Muscle layer of colon (tissue), 2 donors: ENCODE data around the gene CDKAL1.
"Not testable (repeated sequence)": the region's sequence is repeated elsewhere in the genome, so short reads cannot be mapped to it uniquely, and the experiment has no call there.

Experiments
- H3K27ac ChIP-seq: one replicate; pipeline ENCODE4 v1.7.0; 2013; ENCODE audit warnings: low read depth, mild to moderate bottlenecking, low read length, moderate library complexity
- H3K27me3 ChIP-seq, 2 donors: one replicate each; pipeline ENCODE4 v1.7.0; 2013; ENCODE audit warnings: low read length in 2 of 2, mild to moderate bottlenecking in 2 of 2; ENCODE audit not compliant: insufficient read depth in 2 of 2, control insufficient read depth in 1 of 2
- H3K36me3 ChIP-seq: one replicate; pipeline ENCODE4 v1.7.0; 2013; ENCODE audit warnings: mild to moderate bottlenecking, low read length; ENCODE audit not compliant: insufficient read depth
- H3K4me1 ChIP-seq: one replicate; pipeline ENCODE4 v1.7.0; 2013; ENCODE audit warnings: mild to moderate bottlenecking, low read length; ENCODE audit not compliant: insufficient read depth
- H3K4me3 ChIP-seq, 2 donors: one replicate each; pipeline ENCODE4 v1.7.0; 2013; ENCODE audit warnings: low read length in 2 of 2, low read depth in 1 of 2, mild to moderate bottlenecking in 1 of 2, moderate library complexity in 1 of 2
- H3K9ac ChIP-seq: one replicate; pipeline ENCODE4 v1.7.0; 2013; ENCODE audit warnings: low read length
- H3K9me3 ChIP-seq: one replicate; pipeline ENCODE4 v1.7.0; 2013; ENCODE audit warnings: mild to moderate bottlenecking, low read length
- donor health status: abdominal sarcoma.
- donor health status: Adenocarcinoma of cecum.

CDKAL1 gene

DNA sequence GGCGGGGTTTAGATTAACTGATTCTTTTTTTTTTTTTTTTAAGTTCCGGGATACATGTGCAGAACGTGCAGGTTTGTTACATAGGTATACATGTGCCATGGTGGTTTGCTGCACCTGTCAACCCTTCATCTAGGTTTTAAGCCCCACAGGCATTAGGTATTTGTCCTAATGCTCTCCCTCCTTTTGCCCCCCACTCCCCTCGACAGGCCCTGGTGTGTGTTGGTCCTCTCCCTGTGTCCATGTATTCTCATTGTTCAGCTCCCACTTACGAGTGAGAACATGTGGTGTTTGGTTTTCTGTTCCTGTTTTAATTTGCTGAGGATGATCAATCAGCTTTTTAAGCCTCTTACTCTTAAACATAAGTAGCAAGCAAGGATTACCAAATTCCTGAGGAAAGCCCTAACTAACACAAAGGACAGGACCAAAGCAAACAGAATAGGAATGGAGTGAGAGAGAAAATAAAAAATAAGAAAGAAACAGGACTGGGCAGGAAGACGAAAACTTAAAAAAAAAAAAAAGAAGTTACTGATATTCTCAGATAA lies 558.0 kb downstream of the CDKAL1 start:
- not testable (repeated sequence) for H3K27ac ChIP-seq, H3K27me3 ChIP-seq, H3K36me3 ChIP-seq, H3K9me3 ChIP-seq, H3K9ac ChIP-seq, H3K4me3 ChIP-seq, H3K4me1 ChIP-seq

DNA sequence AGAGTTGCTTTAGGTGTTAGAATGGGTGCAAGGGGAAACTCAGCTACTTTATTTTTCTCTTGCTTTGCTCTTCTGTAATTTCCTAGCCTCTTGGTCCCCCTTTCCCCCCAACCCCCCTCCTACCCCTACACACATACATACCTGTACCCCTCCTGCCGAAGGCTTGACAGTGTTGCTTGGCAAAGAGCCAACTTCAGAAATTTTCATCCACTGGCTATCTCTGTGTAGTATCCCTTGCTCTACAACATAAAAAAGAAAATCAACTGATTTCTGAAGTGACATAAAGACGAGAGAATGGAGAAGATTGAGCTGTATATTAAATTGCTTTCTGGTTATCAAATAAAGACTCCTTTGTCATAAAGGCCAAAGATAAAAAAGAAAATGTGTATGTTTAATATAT lies 561.2 kb downstream of the CDKAL1 start:
- Histone ChIP-seq H3K4me3 (no peak overlapping the region), H3K36me3 (no peaks in the 10 kb centered on the region), H3K9me3 (no peaks in the 10 kb centered on the region), H3K27me3 (no peaks in the 10 kb centered on the region), H3K4me1 (no peaks in the 10 kb centered on the region), H3K27ac (no peak overlapping the region), H3K9ac (no peak overlapping the region)

DNA sequence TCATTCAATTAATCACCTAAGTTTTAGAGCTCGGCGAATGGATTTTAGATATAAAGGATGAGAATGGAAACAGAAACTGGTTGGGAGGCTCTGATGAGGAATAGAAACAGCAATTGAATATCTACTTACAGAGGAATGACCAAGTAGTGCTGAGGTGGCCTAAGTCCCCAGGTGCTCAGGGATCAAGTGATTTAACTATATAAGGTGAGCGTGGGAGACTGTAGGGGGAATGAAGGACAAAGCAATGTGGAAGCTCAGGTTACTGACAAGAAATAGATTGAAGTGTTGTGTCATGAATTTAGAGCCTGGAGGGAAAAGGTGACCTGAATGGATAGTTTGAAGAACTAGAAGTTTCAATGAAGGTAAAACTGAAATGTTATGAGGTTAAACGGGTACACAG lies 563.9 kb downstream of the CDKAL1 start:
- no peak overlapping the region for H3K4me3 ChIP-seq
- no peaks in the 10 kb centered on the region for H3K4me1 ChIP-seq
- H3K27me3 ChIP-seq: no peaks in the 10 kb centered on the region
- H3K9ac ChIP-seq: no peak overlapping the region
- H3K27ac ChIP-seq: no peak overlapping the region
- no peaks in the 10 kb centered on the region for H3K36me3 ChIP-seq
- H3K9me3 ChIP-seq: no peaks in the 10 kb centered on the region

DNA sequence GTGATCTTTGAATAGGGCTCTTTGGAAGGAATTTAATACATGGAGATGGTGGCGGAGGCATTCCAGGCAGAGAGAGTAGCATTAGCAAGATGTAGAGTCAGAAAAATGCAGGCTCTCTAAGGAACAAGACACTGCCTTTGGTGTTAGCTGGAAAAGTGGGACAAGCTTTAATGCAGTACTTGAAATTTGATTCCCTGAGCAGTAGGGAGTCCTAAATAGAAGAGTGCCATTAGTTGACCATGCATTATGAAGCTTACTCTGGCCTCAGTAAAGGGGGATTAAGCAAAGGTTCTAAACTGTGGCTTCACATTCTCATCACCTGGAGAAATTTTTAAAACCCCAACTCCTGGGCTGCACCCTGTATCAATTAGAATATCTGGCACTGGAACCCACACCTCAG lies 564.5 kb downstream of the CDKAL1 start:
- Histone ChIP-seq H3K27ac (no peak overlapping the region), H3K4me1 (no peaks in the 10 kb centered on the region), H3K4me3 (no peak overlapping the region), H3K27me3 (no peaks in the 10 kb centered on the region), H3K36me3 (no peaks in the 10 kb centered on the region), H3K9ac (no peak overlapping the region), H3K9me3 (no peaks in the 10 kb centered on the region)

DNA sequence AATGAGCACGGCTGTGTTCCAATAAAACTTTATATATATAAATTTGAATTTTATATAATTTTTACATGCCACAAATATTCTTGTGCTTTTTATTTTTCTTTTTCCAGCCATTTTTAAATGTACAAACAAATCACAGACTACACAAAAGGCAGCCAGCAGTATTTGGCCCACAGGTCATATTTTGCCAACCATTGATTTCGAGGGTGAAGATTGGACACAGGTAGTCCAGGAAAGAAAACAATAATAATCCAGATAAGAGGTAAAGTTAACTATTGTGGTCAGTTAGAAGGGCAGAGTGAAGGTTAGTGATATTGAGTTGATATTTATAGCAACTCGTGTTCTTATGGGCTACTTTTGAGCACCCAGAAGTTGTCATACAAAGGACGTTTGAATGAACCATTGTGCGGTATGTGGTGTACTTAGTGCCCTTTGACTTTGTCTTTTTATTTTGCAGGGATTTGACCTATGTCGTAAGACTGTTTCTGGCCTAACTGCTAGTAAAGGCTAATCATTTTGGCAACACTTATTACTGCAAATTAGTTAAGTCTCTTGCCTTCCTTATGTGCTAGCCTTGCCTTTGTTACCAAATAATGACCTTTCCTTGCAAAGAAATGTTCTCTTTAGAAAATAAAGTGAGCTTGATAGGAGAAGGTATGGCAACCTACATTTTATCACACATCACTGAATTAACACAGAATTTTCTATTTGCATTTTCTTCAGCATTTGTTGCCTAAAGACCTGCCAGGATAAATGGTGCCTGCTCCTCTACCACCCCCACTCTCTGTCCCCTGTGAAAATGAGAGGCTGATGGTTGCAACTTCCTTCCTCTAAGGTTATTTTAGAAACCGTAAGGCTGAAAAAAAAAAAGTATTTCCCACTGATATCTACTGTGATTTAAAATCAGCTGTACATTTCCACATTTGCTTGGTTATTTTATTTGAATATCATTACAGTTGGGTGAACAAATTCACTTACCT lies 565.4 kb downstream of the CDKAL1 start:
- H3K9me3 ChIP-seq: no peaks in the 10 kb centered on the region
- no peak overlapping the region for H3K4me3 ChIP-seq
- no peaks in the 10 kb centered on the region for H3K36me3 ChIP-seq
- H3K4me1 ChIP-seq: no peaks in the 10 kb centered on the region
- H3K27me3 ChIP-seq: no peaks in the 10 kb centered on the region
- H3K27ac ChIP-seq: no peak overlapping the region
- no peak overlapping the region for H3K9ac ChIP-seq

DNA sequence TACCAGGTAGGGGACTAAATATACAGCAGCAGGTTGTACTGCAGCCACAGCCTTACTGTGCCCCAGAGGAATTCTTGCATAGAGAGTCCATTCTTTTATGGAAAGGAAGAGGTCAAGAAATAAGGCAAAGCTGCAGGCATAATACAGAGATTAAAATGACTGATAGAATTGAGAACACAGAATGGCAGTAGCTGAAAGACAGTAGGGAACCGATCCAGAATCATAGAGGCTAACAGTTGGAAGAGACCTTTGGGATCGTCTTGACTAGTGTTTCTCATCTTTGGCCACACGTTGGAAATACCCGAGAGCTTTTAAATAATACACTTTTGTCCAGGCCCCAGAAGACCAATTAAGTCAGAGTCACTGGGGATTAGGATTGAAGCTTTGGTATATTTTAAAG lies 566.7 kb downstream of the CDKAL1 start:
- Histone ChIP-seq H3K36me3 (no peaks in the 10 kb centered on the region), H3K9ac (no peak overlapping the region), H3K27ac (no peak overlapping the region), H3K9me3 (no peaks in the 10 kb centered on the region), H3K4me1 (no peaks in the 10 kb centered on the region), H3K4me3 (no peak overlapping the region), H3K27me3 (no peaks in the 10 kb centered on the region)

DNA sequence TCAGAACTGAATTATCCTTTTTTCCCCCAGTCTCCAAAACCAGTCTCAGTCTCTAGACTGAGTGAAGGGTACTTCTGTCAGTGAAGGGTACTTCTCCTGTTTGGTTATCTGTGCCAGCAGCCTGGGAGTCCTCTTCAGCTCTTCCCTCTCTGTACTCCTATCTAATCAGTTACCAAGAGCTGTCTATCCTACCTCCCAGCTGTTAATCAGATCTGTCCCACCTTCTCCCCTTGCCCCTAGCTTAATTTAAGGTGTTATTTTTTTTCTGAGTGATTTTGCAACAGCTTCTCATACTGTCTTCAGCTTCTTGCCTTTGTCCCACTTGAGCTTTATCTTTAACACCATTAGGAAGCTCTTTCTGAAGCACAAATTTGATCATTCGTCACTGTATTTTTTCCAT lies 567.4 kb downstream of the CDKAL1 start:
- no peak overlapping the region for H3K27ac ChIP-seq
- no peaks in the 10 kb centered on the region for H3K36me3 ChIP-seq
- H3K9me3 ChIP-seq: no peaks in the 10 kb centered on the region
- H3K9ac ChIP-seq: no peak overlapping the region
- no peaks in the 10 kb centered on the region for H3K27me3 ChIP-seq
- no peak overlapping the region for H3K4me3 ChIP-seq
- no peaks in the 10 kb centered on the region for H3K4me1 ChIP-seq

DNA sequence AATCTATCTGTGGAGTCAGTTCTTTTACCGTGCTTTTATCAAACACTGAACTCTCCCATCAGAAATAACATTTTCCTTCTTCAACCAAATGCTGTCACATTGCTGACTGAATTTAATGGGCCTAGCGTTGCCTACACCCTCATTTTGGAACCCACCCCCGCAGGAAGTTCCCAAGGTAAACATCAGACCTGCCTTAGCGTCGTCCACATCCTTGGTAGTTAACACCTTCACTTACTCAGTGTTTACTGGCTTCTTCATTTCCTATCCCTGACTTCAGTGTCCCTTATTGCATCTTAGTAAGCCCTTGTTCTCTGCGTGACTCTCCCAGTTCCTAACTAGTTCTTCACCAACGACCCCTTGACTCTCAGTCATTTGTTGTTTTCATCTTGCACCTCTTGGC lies 567.9 kb downstream of the CDKAL1 start:
- H3K36me3 ChIP-seq: no peaks in the 10 kb centered on the region
- H3K27me3 ChIP-seq: no peaks in the 10 kb centered on the region
- H3K9ac ChIP-seq: no peak overlapping the region
- H3K9me3 ChIP-seq: no peaks in the 10 kb centered on the region
- no peaks in the 10 kb centered on the region for H3K4me1 ChIP-seq
- no peak overlapping the region for H3K27ac ChIP-seq
- no peak overlapping the region for H3K4me3 ChIP-seq

DNA sequence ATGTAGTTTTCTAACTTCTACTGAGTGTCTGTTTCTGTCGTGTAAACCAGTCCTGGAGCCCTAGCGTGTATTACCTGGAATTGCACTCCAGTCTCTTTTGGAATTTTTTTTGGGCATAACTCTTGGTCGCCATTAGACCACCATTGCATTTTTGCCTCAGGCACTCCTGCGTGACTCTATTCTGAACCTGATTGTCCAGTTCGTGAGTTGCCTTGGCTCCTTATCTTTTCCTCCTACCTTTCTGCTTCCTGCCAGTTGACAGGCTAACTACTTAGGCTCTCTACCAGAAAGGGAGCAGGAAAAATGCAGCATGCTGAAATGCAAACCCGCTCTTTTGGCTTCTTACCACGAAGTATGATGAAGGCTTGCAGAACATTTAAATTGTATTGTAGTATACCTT lies 568.4 kb downstream of the CDKAL1 start:
- H3K9ac ChIP-seq: no peak overlapping the region
- no peak overlapping the region for H3K4me3 ChIP-seq
- no peaks in the 10 kb centered on the region for H3K36me3 ChIP-seq
- no peaks in the 10 kb centered on the region for H3K9me3 ChIP-seq
- H3K27me3 ChIP-seq: no peaks in the 10 kb centered on the region
- no peaks in the 10 kb centered on the region for H3K4me1 ChIP-seq
- no peak overlapping the region for H3K27ac ChIP-seq

DNA sequence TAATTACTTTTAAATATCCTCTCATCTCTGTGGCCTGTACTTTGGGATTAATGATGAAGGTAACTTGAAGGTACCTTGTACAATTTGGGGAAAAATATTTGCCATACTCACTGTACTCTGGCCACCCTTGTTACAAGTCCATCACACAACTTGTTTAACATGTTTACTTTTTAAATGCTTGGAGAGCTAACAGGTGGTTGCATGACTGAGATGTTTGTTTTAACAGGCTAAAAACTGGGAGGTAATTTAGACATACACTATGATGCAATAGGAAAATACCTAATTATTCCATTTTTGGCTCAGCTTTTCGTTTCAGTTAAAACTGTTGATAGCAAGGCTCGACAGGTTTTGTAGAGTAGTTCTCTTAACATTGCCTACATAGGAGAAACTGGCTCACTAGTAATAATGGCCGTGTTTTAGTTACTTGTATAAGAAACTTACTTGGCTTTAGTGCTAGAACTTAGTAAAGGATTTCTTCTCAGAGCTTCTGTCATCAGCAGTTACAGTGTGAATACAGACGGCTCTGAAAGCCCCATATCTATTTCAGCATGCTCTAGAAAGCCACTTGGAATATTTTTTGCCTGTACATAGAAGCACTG lies 569.5 kb downstream of the CDKAL1 start:
- Histone ChIP-seq H3K27me3 (no peaks in the 10 kb centered on the region), H3K36me3 (no peaks in the 10 kb centered on the region), H3K9me3 (no peaks in the 10 kb centered on the region), H3K4me1 (no peaks in the 10 kb centered on the region), H3K4me3 (no peak overlapping the region), H3K9ac (no peak overlapping the region), H3K27ac (no peak overlapping the region)

DNA sequence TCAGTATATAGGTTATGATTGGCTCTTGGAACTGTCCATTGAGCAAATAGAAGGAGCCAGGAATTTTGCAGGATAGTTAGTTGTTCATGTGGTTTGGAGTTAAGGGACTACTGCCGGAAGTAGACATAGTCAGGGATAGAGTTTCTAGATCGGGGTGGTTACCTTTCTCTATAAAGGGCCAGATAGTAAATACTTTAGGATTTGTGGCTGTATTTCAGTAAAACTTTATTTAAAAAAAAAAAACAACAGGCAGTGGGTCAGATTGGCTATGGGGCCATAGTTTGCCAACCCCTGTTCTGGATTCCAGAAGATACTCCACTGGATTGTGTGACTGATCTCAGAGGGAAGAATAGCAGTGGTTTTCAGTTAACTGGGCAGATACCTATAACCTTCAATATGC lies 570.0 kb downstream of the CDKAL1 start:
- no peaks in the 10 kb centered on the region for H3K9me3 ChIP-seq
- peaks cover 1% of the 10 kb centered on the region for H3K4me1 ChIP-seq
- no peak overlapping the region for H3K27ac ChIP-seq

More for the DNA sequence above, 570.0 kb downstream of the CDKAL1 start:
- H3K36me3 ChIP-seq: no peaks in the 10 kb centered on the region
- no peak overlapping the region for H3K9ac ChIP-seq
- H3K27me3 ChIP-seq: no peaks in the 10 kb centered on the region
- no peak overlapping the region for H3K4me3 ChIP-seq
